GM23338 (cell line): Measurements from ENCODE around the gene RPS18. TPM values are rescaled to one million over a fixed set of nuclear protein-coding genes. Genes with fewer than 3 reads are reported as not detected.

ENCODE experiments used
- ATAC-seq: fragments of 200-7000 bp; cut with Tn5 transposase; 3 replicates; pipeline ENCODE4 v1.9.1; 2020
- DNase-seq: peaks from one replicate; pipeline ENCODE4 v3.0.0-alpha.2; 2015; ENCODE audit warnings: low spot score
- H2AFZ ChIP-seq: fragments of 200-600 bp; sonication (generic); 2 replicates; pipeline ENCODE4 v1.8.0; 2016; ENCODE audit warnings: antibody characterized with exemption, mild to moderate bottlenecking, moderate library complexity
- H3F3A ChIP-seq: fragments of 200-600 bp; sonication (generic); replicated peaks from 2 replicates; pipeline ENCODE4 v1.8.0; 2017; ENCODE audit warnings: antibody characterized with exemption, mixed run types, low read depth
- H3K27ac ChIP-seq: fragments of 200-600 bp; sonication (generic); 2 replicates; pipeline ENCODE4 v1.6.1; 2016; ENCODE audit warnings: low read depth
- H3K27me3 ChIP-seq: fragments of 200-600 bp; sonication (generic); 2 replicates; pipeline ENCODE4 v1.8.0; 2016; ENCODE audit warnings: mild to moderate bottlenecking, mixed run types, moderate library complexity; ENCODE audit not compliant: insufficient read depth
- H3K36me3 ChIP-seq: fragments of 200-600 bp; sonication (generic); 2 replicates; pipeline ENCODE4 v1.8.0; 2016; ENCODE audit warnings: mild to moderate bottlenecking; ENCODE audit not compliant: insufficient read depth
- H3K4me1 ChIP-seq: fragments of 200-600 bp; sonication (generic); 2 replicates; pipeline ENCODE4 v1.8.0; 2016; ENCODE audit warnings: mild to moderate bottlenecking, moderate library complexity; ENCODE audit not compliant: insufficient read depth
- H3K4me2 ChIP-seq: fragments of 200-600 bp; sonication (generic); 2 replicates; pipeline ENCODE4 v1.7.1; 2017; ENCODE audit warnings: mixed run types
- H3K4me3 ChIP-seq: fragments of 200-600 bp; sonication (generic); 2 replicates; pipeline ENCODE4 v1.6.1; 2016; ENCODE audit warnings: mixed run types
- H3K79me2 ChIP-seq: fragments of 200-600 bp; sonication (generic); replicated peaks from 2 replicates; pipeline ENCODE4 v1.8.0; 2017; ENCODE audit warnings: mild to moderate bottlenecking; ENCODE audit not compliant: insufficient read depth
- H3K9me2 ChIP-seq: fragments of 200-600 bp; sonication (generic); 2 replicates; pipeline ENCODE4 v1.8.0; 2017; ENCODE audit not compliant: insufficient read depth
- H4K20me1 ChIP-seq: fragments of 200-600 bp; sonication (generic); replicated peaks from 2 replicates; pipeline ENCODE4 v1.8.0; 2017; ENCODE audit warnings: mild to moderate bottlenecking; ENCODE audit not compliant: insufficient read depth
- H3K27ac Mint-ChIP-seq: 2 replicates; pipeline ENCODE4 v1.8.0; 2020; ENCODE audit warnings: inconsistent platforms, mild to moderate bottlenecking, moderate library complexity, mixed read lengths
- H3K27me3 Mint-ChIP-seq: 3 replicates; pipeline ENCODE4 v1.8.0; 2022; ENCODE audit warnings: low read depth, mild to moderate bottlenecking, moderate library complexity, mixed read lengths, inconsistent platforms; ENCODE audit not compliant: insufficient read depth, poor library complexity
- H3K36me3 Mint-ChIP-seq: 3 replicates; pipeline ENCODE4 v1.8.0; 2021; ENCODE audit warnings: low read depth, mild to moderate bottlenecking, inconsistent platforms, moderate library complexity, mixed read lengths
- H3K4me1 Mint-ChIP-seq: 3 replicates; pipeline ENCODE4 v1.8.0; 2020; ENCODE audit warnings: mild to moderate bottlenecking, inconsistent platforms, mixed read lengths
- H3K4me3 Mint-ChIP-seq: 3 replicates; pipeline ENCODE4 v1.8.0; 2021; ENCODE audit warnings: moderate library complexity, mild to moderate bottlenecking, inconsistent platforms, mixed read lengths
- H3K9me3 Mint-ChIP-seq: 3 replicates; pipeline ENCODE4 v1.8.0; 2020; ENCODE audit warnings: moderate library complexity, mild to moderate bottlenecking, inconsistent platforms, mixed read lengths
- CREB1 ChIP-seq: fragments of 250-450 bp; sonication (Bioruptor Pico); IDR thresholded peaks from 2 replicates; pipeline ENCODE4 v1.5.0; 2020; ENCODE audit warnings: low read depth, mild to moderate bottlenecking, moderate library complexity
- EZH2 ChIP-seq: fragments of 200-600 bp; sonication (generic); IDR thresholded peaks from one replicate; pipeline ENCODE4 v1.8.0; 2017; ENCODE audit warnings: antibody characterized with exemption, mild to moderate bottlenecking, low read depth; ENCODE audit not compliant: unreplicated experiment
- EZH2phosphoT487 ChIP-seq: fragments of 200-600 bp; sonication (generic); IDR thresholded peaks from one replicate; pipeline ENCODE4 v1.8.1; 2018; ENCODE audit warnings: antibody characterized with exemption; ENCODE audit not compliant: unreplicated experiment
- JUNB ChIP-seq: IDR thresholded peaks from one replicate; pipeline ENCODE4 v1.6.1; 2016; ENCODE audit warnings: antibody characterized with exemption; ENCODE audit not compliant: unreplicated experiment
- NANOG ChIP-seq: IDR thresholded peaks from 2 replicates; pipeline ENCODE4 v1.6.1; 2016; ENCODE audit warnings: antibody characterized with exemption, borderline replicate concordance
- POLR2AphosphoS5 ChIP-seq: IDR thresholded peaks from 2 replicates; pipeline ENCODE4 v1.6.1; 2016; ENCODE audit warnings: antibody characterized with exemption, low read depth
- STAT1 ChIP-seq: IDR thresholded peaks from one replicate; pipeline ENCODE4 v1.6.1; 2016; ENCODE audit warnings: antibody characterized with exemption; ENCODE audit not compliant: unreplicated experiment
- ZNF114 ChIP-seq: fragments of 250-450 bp; sonication (Bioruptor Pico); IDR thresholded peaks from 2 replicates; pipeline ENCODE4 v1.5.0; 2020; ENCODE audit warnings: mild to moderate bottlenecking, moderate library complexity
- ZNF331 ChIP-seq: fragments of 250-450 bp; sonication (Bioruptor Pico); IDR thresholded peaks from 2 replicates; pipeline ENCODE4 v1.5.0; 2020; ENCODE audit warnings: low read depth, mild to moderate bottlenecking, moderate library complexity
- polyA plus RNA-seq: library from polyadenylated mRNA; unstranded; fragments of >200 nt; fragmentation: Nextera tagmentation; extraction: Ambion mirVana; gene quantifications from 2 replicates; pipeline ENCODE4 v1.2.1, GENCODE V29; 2016
- total RNA-seq: library from RNA; depleted of rRNA; stranded (reverse); fragments of >200 nt; shearing (Covaris generic); gene quantifications from 2 replicates; pipeline ENCODE4 v1.2.3, GENCODE V29; 2014
- TF ChIP-seq, protein P1 (sequence below): fragments of 250-450 bp; sonication (Bioruptor Pico); IDR thresholded peaks from 2 replicates; pipeline ENCODE4 v1.5.0; 2020; ENCODE audit warnings: mild to moderate bottlenecking, moderate library complexity
- TF ChIP-seq, protein P2 (sequence below), 2 experiments: fragments of 200-600 bp in 1 of 2; sonication (generic) in 1 of 2; conservative IDR thresholded peaks; 2 replicates each; pipeline versions ENCODE4 v1.5.1 to v1.6.1; 2016 to 2017; ENCODE audit warnings: antibody characterized with exemption in 2 of 2, low read depth in 2 of 2, mild to moderate bottlenecking in 2 of 2, moderate library complexity in 1 of 2
- TF ChIP-seq, protein P3 (sequence below): IDR thresholded peaks from one replicate; pipeline ENCODE4 v1.6.1; 2018; ENCODE audit warnings: antibody characterized with exemption; ENCODE audit not compliant: unreplicated experiment
- TF ChIP-seq, protein P4 (sequence below): IDR thresholded peaks from 2 replicates; pipeline ENCODE4 v1.6.1; 2016; ENCODE audit warnings: antibody characterized with exemption

RPS18 gene
- total and polyA plus RNA-seq, 2 experiments from 2014 or later = 2,133 to 4,776 TPM

DNA sequence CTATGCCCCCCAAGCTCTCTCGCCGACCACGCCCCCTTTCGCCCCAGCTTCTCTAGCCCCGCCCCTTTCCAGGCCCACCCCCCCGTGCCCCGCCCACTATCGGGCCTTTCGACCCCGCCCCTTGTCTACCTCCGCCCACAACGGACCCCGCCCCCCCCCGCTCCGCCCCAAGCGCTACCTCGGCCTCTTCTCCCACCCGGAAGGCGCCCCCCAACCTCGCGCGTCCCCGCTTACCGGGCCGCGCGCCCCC, 45.5 kb downstream of the RPS18 start:
- DNase-seq (peak; percentile 79), ATAC-seq (no peak)
- Histone ChIP-seq H3K4me3 (peak overlapping the region; percentile 51), H3K36me3 (peaks cover 14% of the 10 kb centered on the region), H3F3A (peaks cover 23% of the 10 kb centered on the region), H3K9me2 (no peaks in the 10 kb centered on the region), H3K27ac (no peak overlapping the region), H4K20me1 (peaks cover 11% of the 10 kb centered on the region), H3K4me2 (peak overlapping the region; percentile 75), H3K79me2 (peaks cover 33% of the 10 kb centered on the region), H2AFZ (no peak overlapping the region), H3K4me1 (peaks cover 39% of the 10 kb centered on the region), H3K27me3 (no peaks in the 10 kb centered on the region)
- H3K36me3 Mint-ChIP-seq = peaks cover 42% of the 10 kb centered on the region
- no peak overlapping the region for H3K27ac Mint-ChIP-seq
- no peaks in the 10 kb centered on the region; the same call in 1 of the 3 replicates for H3K9me3 Mint-ChIP-seq
- TF ChIP-seq JUNB = no peak
- no peak for TF ChIP-seq STAT1
- no peak for TF ChIP-seq POLR2AphosphoS5
- TF ChIP-seq, protein P1, sequence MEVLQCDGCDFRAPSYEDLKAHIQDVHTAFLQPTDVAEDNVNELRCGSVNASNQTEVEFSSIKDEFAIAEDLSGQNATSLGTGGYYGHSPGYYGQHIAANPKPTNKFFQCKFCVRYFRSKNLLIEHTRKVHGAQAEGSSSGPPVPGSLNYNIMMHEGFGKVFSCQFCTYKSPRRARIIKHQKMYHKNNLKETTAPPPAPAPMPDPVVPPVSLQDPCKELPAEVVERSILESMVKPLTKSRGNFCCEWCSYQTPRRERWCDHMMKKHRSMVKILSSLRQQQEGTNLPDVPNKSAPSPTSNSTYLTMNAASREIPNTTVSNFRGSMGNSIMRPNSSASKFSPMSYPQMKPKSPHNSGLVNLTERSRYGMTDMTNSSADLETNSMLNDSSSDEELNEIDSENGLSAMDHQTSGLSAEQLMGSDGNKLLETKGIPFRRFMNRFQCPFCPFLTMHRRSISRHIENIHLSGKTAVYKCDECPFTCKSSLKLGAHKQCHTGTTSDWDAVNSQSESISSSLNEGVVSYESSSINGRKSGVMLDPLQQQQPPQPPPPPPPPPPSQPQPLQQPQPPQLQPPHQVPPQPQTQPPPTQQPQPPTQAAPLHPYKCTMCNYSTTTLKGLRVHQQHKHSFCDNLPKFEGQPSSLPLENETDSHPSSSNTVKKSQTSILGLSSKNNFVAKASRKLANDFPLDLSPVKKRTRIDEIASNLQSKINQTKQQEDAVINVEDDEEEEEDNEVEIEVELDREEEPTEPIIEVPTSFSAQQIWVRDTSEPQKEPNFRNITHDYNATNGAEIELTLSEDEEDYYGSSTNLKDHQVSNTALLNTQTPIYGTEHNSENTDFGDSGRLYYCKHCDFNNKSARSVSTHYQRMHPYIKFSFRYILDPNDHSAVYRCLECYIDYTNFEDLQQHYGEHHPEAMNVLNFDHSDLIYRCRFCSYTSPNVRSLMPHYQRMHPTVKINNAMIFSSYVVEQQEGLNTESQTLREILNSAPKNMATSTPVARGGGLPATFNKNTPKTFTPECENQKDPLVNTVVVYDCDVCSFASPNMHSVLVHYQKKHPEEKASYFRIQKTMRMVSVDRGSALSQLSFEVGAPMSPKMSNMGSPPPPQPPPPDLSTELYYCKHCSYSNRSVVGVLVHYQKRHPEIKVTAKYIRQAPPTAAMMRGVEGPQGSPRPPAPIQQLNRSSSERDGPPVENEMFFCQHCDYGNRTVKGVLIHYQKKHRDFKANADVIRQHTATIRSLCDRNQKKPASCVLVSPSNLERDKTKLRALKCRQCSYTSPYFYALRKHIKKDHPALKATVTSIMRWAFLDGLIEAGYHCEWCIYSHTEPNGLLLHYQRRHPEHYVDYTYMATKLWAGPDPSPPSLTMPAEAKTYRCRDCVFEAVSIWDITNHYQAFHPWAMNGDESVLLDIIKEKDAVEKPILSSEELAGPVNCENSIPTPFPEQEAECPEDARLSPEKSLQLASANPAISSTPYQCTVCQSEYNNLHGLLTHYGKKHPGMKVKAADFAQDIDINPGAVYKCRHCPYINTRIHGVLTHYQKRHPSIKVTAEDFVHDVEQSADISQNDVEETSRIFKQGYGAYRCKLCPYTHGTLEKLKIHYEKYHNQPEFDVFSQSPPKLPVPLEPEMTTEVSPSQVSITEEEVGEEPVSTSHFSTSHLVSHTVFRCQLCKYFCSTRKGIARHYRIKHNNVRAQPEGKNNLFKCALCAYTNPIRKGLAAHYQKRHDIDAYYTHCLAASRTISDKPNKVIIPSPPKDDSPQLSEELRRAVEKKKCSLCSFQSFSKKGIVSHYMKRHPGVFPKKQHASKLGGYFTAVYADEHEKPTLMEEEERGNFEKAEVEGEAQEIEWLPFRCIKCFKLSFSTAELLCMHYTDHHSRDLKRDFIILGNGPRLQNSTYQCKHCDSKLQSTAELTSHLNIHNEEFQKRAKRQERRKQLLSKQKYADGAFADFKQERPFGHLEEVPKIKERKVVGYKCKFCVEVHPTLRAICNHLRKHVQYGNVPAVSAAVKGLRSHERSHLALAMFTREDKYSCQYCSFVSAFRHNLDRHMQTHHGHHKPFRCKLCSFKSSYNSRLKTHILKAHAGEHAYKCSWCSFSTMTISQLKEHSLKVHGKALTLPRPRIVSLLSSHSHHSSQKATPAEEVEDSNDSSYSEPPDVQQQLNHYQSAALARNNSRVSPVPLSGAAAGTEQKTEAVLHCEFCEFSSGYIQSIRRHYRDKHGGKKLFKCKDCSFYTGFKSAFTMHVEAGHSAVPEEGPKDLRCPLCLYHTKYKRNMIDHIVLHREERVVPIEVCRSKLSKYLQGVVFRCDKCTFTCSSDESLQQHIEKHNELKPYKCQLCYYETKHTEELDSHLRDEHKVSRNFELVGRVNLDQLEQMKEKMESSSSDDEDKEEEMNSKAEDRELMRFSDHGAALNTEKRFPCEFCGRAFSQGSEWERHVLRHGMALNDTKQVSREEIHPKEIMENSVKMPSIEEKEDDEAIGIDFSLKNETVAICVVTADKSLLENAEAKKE (CRISPR knock-in tag) = no peak
- TF ChIP-seq ZNF331 = no peak
- TF ChIP-seq, protein P2, sequence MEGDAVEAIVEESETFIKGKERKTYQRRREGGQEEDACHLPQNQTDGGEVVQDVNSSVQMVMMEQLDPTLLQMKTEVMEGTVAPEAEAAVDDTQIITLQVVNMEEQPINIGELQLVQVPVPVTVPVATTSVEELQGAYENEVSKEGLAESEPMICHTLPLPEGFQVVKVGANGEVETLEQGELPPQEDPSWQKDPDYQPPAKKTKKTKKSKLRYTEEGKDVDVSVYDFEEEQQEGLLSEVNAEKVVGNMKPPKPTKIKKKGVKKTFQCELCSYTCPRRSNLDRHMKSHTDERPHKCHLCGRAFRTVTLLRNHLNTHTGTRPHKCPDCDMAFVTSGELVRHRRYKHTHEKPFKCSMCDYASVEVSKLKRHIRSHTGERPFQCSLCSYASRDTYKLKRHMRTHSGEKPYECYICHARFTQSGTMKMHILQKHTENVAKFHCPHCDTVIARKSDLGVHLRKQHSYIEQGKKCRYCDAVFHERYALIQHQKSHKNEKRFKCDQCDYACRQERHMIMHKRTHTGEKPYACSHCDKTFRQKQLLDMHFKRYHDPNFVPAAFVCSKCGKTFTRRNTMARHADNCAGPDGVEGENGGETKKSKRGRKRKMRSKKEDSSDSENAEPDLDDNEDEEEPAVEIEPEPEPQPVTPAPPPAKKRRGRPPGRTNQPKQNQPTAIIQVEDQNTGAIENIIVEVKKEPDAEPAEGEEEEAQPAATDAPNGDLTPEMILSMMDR (conservative IDR thresholded peaks at IDR 0.05; ENCODE audit: low read depth in 2 of 2) = no peak
- no peak for TF ChIP-seq NANOG
- no peak for TF ChIP-seq ZNF114 (CRISPR knock-in tag)
- TF ChIP-seq EZH2phosphoT487 = no peak
- no peak for TF ChIP-seq EZH2
- TF ChIP-seq, protein P3, sequence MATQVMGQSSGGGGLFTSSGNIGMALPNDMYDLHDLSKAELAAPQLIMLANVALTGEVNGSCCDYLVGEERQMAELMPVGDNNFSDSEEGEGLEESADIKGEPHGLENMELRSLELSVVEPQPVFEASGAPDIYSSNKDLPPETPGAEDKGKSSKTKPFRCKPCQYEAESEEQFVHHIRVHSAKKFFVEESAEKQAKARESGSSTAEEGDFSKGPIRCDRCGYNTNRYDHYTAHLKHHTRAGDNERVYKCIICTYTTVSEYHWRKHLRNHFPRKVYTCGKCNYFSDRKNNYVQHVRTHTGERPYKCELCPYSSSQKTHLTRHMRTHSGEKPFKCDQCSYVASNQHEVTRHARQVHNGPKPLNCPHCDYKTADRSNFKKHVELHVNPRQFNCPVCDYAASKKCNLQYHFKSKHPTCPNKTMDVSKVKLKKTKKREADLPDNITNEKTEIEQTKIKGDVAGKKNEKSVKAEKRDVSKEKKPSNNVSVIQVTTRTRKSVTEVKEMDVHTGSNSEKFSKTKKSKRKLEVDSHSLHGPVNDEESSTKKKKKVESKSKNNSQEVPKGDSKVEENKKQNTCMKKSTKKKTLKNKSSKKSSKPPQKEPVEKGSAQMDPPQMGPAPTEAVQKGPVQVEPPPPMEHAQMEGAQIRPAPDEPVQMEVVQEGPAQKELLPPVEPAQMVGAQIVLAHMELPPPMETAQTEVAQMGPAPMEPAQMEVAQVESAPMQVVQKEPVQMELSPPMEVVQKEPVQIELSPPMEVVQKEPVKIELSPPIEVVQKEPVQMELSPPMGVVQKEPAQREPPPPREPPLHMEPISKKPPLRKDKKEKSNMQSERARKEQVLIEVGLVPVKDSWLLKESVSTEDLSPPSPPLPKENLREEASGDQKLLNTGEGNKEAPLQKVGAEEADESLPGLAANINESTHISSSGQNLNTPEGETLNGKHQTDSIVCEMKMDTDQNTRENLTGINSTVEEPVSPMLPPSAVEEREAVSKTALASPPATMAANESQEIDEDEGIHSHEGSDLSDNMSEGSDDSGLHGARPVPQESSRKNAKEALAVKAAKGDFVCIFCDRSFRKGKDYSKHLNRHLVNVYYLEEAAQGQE = no peak
- TF ChIP-seq, protein P4, sequence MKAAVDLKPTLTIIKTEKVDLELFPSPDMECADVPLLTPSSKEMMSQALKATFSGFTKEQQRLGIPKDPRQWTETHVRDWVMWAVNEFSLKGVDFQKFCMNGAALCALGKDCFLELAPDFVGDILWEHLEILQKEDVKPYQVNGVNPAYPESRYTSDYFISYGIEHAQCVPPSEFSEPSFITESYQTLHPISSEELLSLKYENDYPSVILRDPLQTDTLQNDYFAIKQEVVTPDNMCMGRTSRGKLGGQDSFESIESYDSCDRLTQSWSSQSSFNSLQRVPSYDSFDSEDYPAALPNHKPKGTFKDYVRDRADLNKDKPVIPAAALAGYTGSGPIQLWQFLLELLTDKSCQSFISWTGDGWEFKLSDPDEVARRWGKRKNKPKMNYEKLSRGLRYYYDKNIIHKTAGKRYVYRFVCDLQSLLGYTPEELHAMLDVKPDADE = no peak
- no peak for TF ChIP-seq CREB1
- H3K27me3 Mint-ChIP-seq = peaks cover 27% of the 10 kb centered on the region
- H3K4me3 Mint-ChIP-seq = peak overlapping the region; percentile 93
- H3K4me1 Mint-ChIP-seq = peaks cover 66% of the 10 kb centered on the region
